GM18517 (cell line): ENCODE results near the gene ATP8A2.
"Not testable (repeated sequence)": the region's sequence is repeated elsewhere in the genome, so short reads cannot be mapped to it uniquely, and the experiment has no call there.

Source experiments
- ATAC-seq: cut with Tn5 transposase; IDR thresholded peaks from one replicate; pipeline ENCODE4 v1.9.1; 2021; ENCODE audit warnings: mild to moderate bottlenecking, moderate library complexity; ENCODE audit not compliant: unreplicated experiment

Gene ATP8A2

GRCh38 chr13:25371875-25372283 is at the start of gene ATP8A2:
Gene ATP8A2 (plus strand): TSS chr13:25371974. CDS start chr13:25372213, 239 bp downstream.
- ATAC-seq, result no peak

GRCh38 chr13:25324100-25324499 is 47.7 kb upstream of the ATP8A2 start:
- ATAC-seq, result no peak

- ATAC-seq, result no peak
These were observed 42.1 kb upstream of the ATP8A2 start for GRCh38 chr13:25329706-25330105.

GRCh38 chr13:25330541-25330940 is 41.2 kb upstream of the ATP8A2 start:
- no peak for ATAC-seq

- ATAC-seq, result no peak
These were observed 35.9 kb upstream of the ATP8A2 start for GRCh38 chr13:25335856-25336255.

- no peak for ATAC-seq
These were observed 26.2 kb upstream of the ATP8A2 start for GRCh38 chr13:25345576-25345975.

GRCh38 chr13:25347151-25347550 is 24.6 kb upstream of the ATP8A2 start:
- no peak for ATAC-seq

GRCh38 chr13:25351404-25351803 is 20.4 kb upstream of the ATP8A2 start:
- no peak for ATAC-seq

- no peak for ATAC-seq
These were observed 19.5 kb upstream of the ATP8A2 start for GRCh38 chr13:25352230-25352629.

- no peak for ATAC-seq
These were observed 19.0 kb upstream of the ATP8A2 start for GRCh38 chr13:25352806-25353205.

- ATAC-seq, result no peak
These were observed 18.4 kb upstream of the ATP8A2 start for GRCh38 chr13:25353344-25353743.

- no peak for ATAC-seq
These were observed 17.4 kb upstream of the ATP8A2 start for GRCh38 chr13:25354377-25354776.

GRCh38 chr13:25360443-25360842 is 11.3 kb upstream of the ATP8A2 start:
- ATAC-seq, result not testable (repeated sequence)

- ATAC-seq, result no peak
These were observed 6.0 kb upstream of the ATP8A2 start for GRCh38 chr13:25365720-25366235.

GRCh38 chr13:25371158-25371874 is 458 bp upstream of the ATP8A2 start:
- ATAC-seq, result no peak

GRCh38 chr13:25372284-25373081 is 709 bp downstream of the ATP8A2 start:
- ATAC-seq, result no peak

- no peak for ATAC-seq
These were observed 4.1 kb downstream of the ATP8A2 start for GRCh38 chr13:25375727-25376358.

GRCh38 chr13:25377244-25377962 is 5.6 kb downstream of the ATP8A2 start:
- ATAC-seq, result no peak

GRCh38 chr13:25378528-25378927 is 6.8 kb downstream of the ATP8A2 start:
- ATAC-seq, result no peak

- no peak for ATAC-seq
These were observed 7.2 kb downstream of the ATP8A2 start for GRCh38 chr13:25379011-25379410.

- ATAC-seq, result no peak
These were observed 8.3 kb downstream of the ATP8A2 start for GRCh38 chr13:25380082-25380481.
